Endothelial cell of umbilical vein (primary cell): Measurements from ENCODE around the gene GALK2. TPM values are rescaled to one million over a fixed set of nuclear protein-coding genes. Genes with fewer than 3 reads are reported as not detected.

Experiments used
- BruUV-seq: library from RNA; stranded (reverse); fragments of 400-500 nt; replicated peaks from 2 replicates; lab custom pipeline; 2021; lab: Mats Ljungman, UMichigan
- CTCF ChIA-PET: fragments of 300-600, 350-600 bp; sonication (Branson Sonifier 250); formaldehyde crosslinking; loops from one replicate; lab custom pipeline; 2021; ENCODE audit warnings: antibody characterized with exemption, inconsistent platforms; lab: Charles Lee
- POLR2A ChIA-PET: fragments of 300-600, 350-600 bp; sonication (Branson Sonifier 250); formaldehyde crosslinking; loops from one replicate; lab custom pipeline; 2021; ENCODE audit warnings: antibody characterized with exemption, inconsistent platforms; lab: Charles Lee
- DNase-seq: peaks from one replicate; pipeline ENCODE4 v3.0.0-alpha.2; 2011; ENCODE audit warnings: low read depth, low spot score
- FAIRE-seq: peaks from 2 replicates; lab custom pipeline; 2011; peaks lifted over from hg19 to GRCh38; lab: Jason Lieb, UNC
- H2AFZ ChIP-seq: 2 replicates; pipeline ENCODE4 v1.6.0; 2012; ENCODE audit warnings: low read depth, low read length, control low read depth, inconsistent platforms
- H3K27ac ChIP-seq: 2 replicates; pipeline ENCODE4 v1.5.1; 2011; ENCODE audit warnings: low read depth, mild to moderate bottlenecking, control low read depth, low read length, moderate library complexity; ENCODE audit not compliant: insufficient read depth
- H3K27me3 ChIP-seq, 2 experiments: 2 replicates each; pipeline versions ENCODE4 v1.6.0 to v1.6.1; 2011; ENCODE audit warnings: low read length in 2 of 2, mixed read lengths in 1 of 2; ENCODE audit not compliant: control insufficient read depth in 2 of 2, insufficient read depth in 2 of 2
- H3K36me3 ChIP-seq, 2 experiments: 2 replicates in 1 of 2; 3 replicates in 1 of 2; pipeline ENCODE4 v1.5.1; 2011; ENCODE audit warnings: low read length in 2 of 2, mild to moderate bottlenecking in 1 of 2, moderate library complexity in 1 of 2; ENCODE audit not compliant: control insufficient read depth in 2 of 2, insufficient read depth in 2 of 2; ENCODE audit errors: extremely low read depth in 1 of 2
- H3K4me1 ChIP-seq: 3 replicates; pipeline ENCODE4 v1.5.1; 2011; ENCODE audit warnings: mild to moderate bottlenecking, low read length; ENCODE audit not compliant: control insufficient read depth, insufficient read depth; ENCODE audit errors: extremely low read depth
- H3K4me2 ChIP-seq: 2 replicates; pipeline ENCODE4 v1.6.1; 2011; ENCODE audit warnings: low read length, control low read depth, mixed read lengths; ENCODE audit not compliant: insufficient read depth
- H3K4me3 ChIP-seq, 3 experiments: fragments of 200-600 bp in 1 of 3; sonication (generic), shearing (Covaris generic) in 1 of 3; replicated peaks in 1 of 3; 2 replicates each; pipeline ENCODE4 v1.5.1; 2011 to 2016; ENCODE audit warnings: control low read depth in 3 of 3, low read length in 3 of 3, mild to moderate bottlenecking in 2 of 3, inconsistent platforms in 1 of 3, low read depth in 1 of 3, moderate library complexity in 1 of 3; ENCODE audit not compliant: insufficient read depth in 1 of 3
- H3K79me2 ChIP-seq: 2 replicates; pipeline ENCODE4 v1.6.0; 2012; ENCODE audit warnings: low read length, inconsistent platforms; ENCODE audit not compliant: control insufficient read depth, insufficient read depth
- H3K9ac ChIP-seq: replicated peaks from 2 replicates; pipeline ENCODE3; 2011; ENCODE audit warnings: low read length, control low read depth; ENCODE audit not compliant: insufficient read depth; ENCODE audit errors: extremely low read depth
- H3K9me1 ChIP-seq: replicated peaks from 3 replicates; pipeline ENCODE4 v1.6.0; 2011; ENCODE audit warnings: mild to moderate bottlenecking, low read length; ENCODE audit not compliant: control insufficient read depth, insufficient read depth; ENCODE audit errors: extremely low read depth
- H3K9me3 ChIP-seq: replicated peaks from 2 replicates; pipeline ENCODE4 v1.5.1; 2012; ENCODE audit warnings: low read length, inconsistent platforms; ENCODE audit not compliant: control insufficient read depth, insufficient read depth
- H4K20me1 ChIP-seq: replicated peaks from 2 replicates; pipeline ENCODE3; 2011; ENCODE audit warnings: mild to moderate bottlenecking, low read length; ENCODE audit not compliant: control insufficient read depth, insufficient read depth; ENCODE audit errors: extremely low read depth
- CTCF ChIP-seq, 2 donors: IDR thresholded peaks; 1 replicate in 1 of 2; 2 replicates in 1 of 2; pipeline ENCODE4 v1.5.1; 2011; ENCODE audit warnings: low read length in 2 of 2, mild to moderate bottlenecking in 2 of 2, moderate library complexity in 2 of 2, control low read depth in 1 of 2, inconsistent platforms in 1 of 2, low read depth in 1 of 2; ENCODE audit not compliant: insufficient read depth in 1 of 2; ENCODE audit errors: extremely low read depth in 1 of 2
- EZH2 ChIP-seq: IDR thresholded peaks from 2 replicates; pipeline ENCODE4 v1.6.1; 2012; ENCODE audit warnings: borderline replicate concordance, low read depth, mild to moderate bottlenecking, moderate library complexity, low read length, inconsistent platforms; ENCODE audit not compliant: severe bottlenecking
- FOS ChIP-seq: IDR thresholded peaks from 2 replicates; pipeline ENCODE4 v1.6.1; 2011; ENCODE audit warnings: mild to moderate bottlenecking, low read length, moderate library complexity, borderline replicate concordance; ENCODE audit not compliant: insufficient read depth
- GATA2 ChIP-seq: IDR thresholded peaks from 2 replicates; pipeline ENCODE4 v1.7.0; 2011; ENCODE audit warnings: low read depth, mild to moderate bottlenecking, moderate library complexity, mixed read lengths, low read length; ENCODE audit not compliant: insufficient read length, insufficient read depth
- JUN ChIP-seq: IDR thresholded peaks from 2 replicates; pipeline ENCODE4 v1.6.1; 2011; ENCODE audit warnings: borderline replicate concordance, low read depth; ENCODE audit not compliant: insufficient read length, insufficient read depth
- MAX ChIP-seq: IDR thresholded peaks from 2 replicates; pipeline ENCODE4 v1.6.1; 2011; ENCODE audit not compliant: insufficient read depth, insufficient read length
- MYC ChIP-seq: IDR thresholded peaks from one replicate; pipeline ENCODE4 v1.6.1; 2011; ENCODE audit warnings: mild to moderate bottlenecking, low read depth, low read length
- POLR2A ChIP-seq: IDR thresholded peaks from 2 replicates; pipeline ENCODE4 v1.6.1; 2012; ENCODE audit warnings: low read depth, mild to moderate bottlenecking, control low read depth, low read length
- POLR2AphosphoS5 ChIP-seq: IDR thresholded peaks from 2 replicates; pipeline ENCODE4 v1.6.1; 2012; ENCODE audit warnings: low read depth, mild to moderate bottlenecking, control low read depth, low read length, moderate library complexity; ENCODE audit not compliant: insufficient read depth
- dilution Hi-C: fragments of 300-500 bp; cut with MboI; formaldehyde crosslinking; loops from one replicate; pipeline ENCODE4 v1.15.0; 2019; ENCODE audit warnings: low sequenced_read_pairs; ENCODE audit not compliant: extremely low pct_ligation_motif_present
- intact Hi-C: fragments of 100-400 bp; cut with micrococcal nuclease; formaldehyde crosslinking; loops from one replicate; pipeline ENCODE4 v1.10.0; 2022
- polyA plus RNA-seq, 4 experiments: library from polyadenylated mRNA; depleted of rRNA in 3 of 4; stranded (reverse) in 3 of 4; unstranded in 1 of 4; fragments of >200 nt; gene quantifications; 2 replicates each; pipeline versions ENCODE4 v1.2.1 to v1.2.3, GENCODE V29; 2011 to 2012; ENCODE audit warnings: missing spikeins in 1 of 4
- total RNA-seq: library from RNA; stranded (reverse); gene quantifications from 2 replicates; pipeline ENCODE4 v1.2.3, GENCODE V29; 2021

Gene GALK2
- total and polyA plus RNA-seq, 2 donors (not counting 3 experiments of a cell fraction or from before 2014, with no cell fraction given), result 19.9 to 31.3 TPM

GRCh38 chr15:49227602-49228001 lies 57.6 kb downstream of the GALK2 start:
- no peak overlapping the region for H2AFZ ChIP-seq
- DNase-seq, result no peak
- H3K9ac ChIP-seq, result no peak overlapping the region
- H3K27ac ChIP-seq, result no peak overlapping the region
- no peak overlapping the region for H3K4me2 ChIP-seq
- no peaks in the 10 kb centered on the region for H3K4me1 ChIP-seq
- intact Hi-C loops, result loop anchor here (10.0 kb wide), 1 partner anchor 183 kb away; the partner anchor contains the start of gene SECISBP2L
- H3K9me1 ChIP-seq, result no peaks in the 10 kb centered on the region
- H3K27me3 ChIP-seq, result no peaks in the 10 kb centered on the region
- no TSS peak for BruUV-seq
- H3K9me3 ChIP-seq, result no peaks in the 10 kb centered on the region
- TF ChIP-seq MAX, result no peak
- TF ChIP-seq FOS, result no peak
- no peak for TF ChIP-seq POLR2A
- no peak for TF ChIP-seq POLR2AphosphoS5
- dilution Hi-C loops, result no loop called here
- peaks cover 3% of the 10 kb centered on the region for H4K20me1 ChIP-seq
- CTCF ChIA-PET, result interaction anchor here (0.8 to 3.3 kb wide), 2 partner anchors 195 to 366 kb away, joined by 3 to 29 read pairs; partner anchors contain the start of gene FGF7
- H3K36me3 ChIP-seq, result no peaks in the 10 kb centered on the region
- no peak overlapping the region for H3K4me3 ChIP-seq
- POLR2A ChIA-PET, result no interaction called here
- FAIRE-seq, result no peak
- H3K79me2 ChIP-seq, result peaks cover 12% of the 10 kb centered on the region

- Histone ChIP-seq H3K9me3 (no peaks in the 10 kb centered on the region), H3K27me3 (no peaks in the 10 kb centered on the region), H2AFZ (no peak overlapping the region), H3K9me1 (no peaks in the 10 kb centered on the region), H3K27ac (no peak overlapping the region), H3K4me2 (no peak overlapping the region), H3K36me3 (no peaks in the 10 kb centered on the region), H3K79me2 (peaks cover 5% of the 10 kb centered on the region), H3K9ac (no peak overlapping the region), H3K4me3 (no peak overlapping the region), H3K4me1 (peaks cover 2% of the 10 kb centered on the region), H4K20me1 (peaks cover 3% of the 10 kb centered on the region)
- BruUV-seq, result no TSS peak
- dilution Hi-C loops, result no loop called here
- ChIA-PET CTCF (no interaction called here), POLR2A (no interaction called here)
- no peak for DNase-seq
- intact Hi-C loops, result loop anchor here (10.0 kb wide), 2 partner anchors 185 to 395 kb away; partner anchors contain the start of genes DTWD1, FAM227B and SECISBP2L
- FAIRE-seq, result no peak
- no peak for TF ChIP-seq GATA2
- TF ChIP-seq POLR2AphosphoS5, result no peak
- no peak for TF ChIP-seq FOS
- no peak for TF ChIP-seq MYC
- TF ChIP-seq POLR2A, result no peak
- TF ChIP-seq JUN, result no peak
- no peak for TF ChIP-seq EZH2
- TF ChIP-seq CTCF (IDR thresholded peaks at IDR 0.05; ENCODE audit: extremely low read depth in 1 of 2, insufficient read depth in 1 of 2, low read depth in 1 of 2, low read length in 2 of 2), result no peak
- no peak for TF ChIP-seq MAX
These were observed 59.9 kb downstream of the GALK2 start for GRCh38 chr15:49229922-49230321.
